Effector memory CD4-positive, alpha-beta T cell (primary cell): Measurements from ENCODE around the gene RGR.

ENCODE experiments used
- DNase-seq, 3 donors: peaks; one replicate each; pipeline ENCODE4 v3.0.0-alpha.2; 2020
- H3K27ac ChIP-seq: 2 replicates; pipeline ENCODE4 v1.7.0; 2013; ENCODE audit warnings: mild to moderate bottlenecking, low read length, moderate library complexity; ENCODE audit not compliant: insufficient read depth, poor library complexity, severe bottlenecking
- H3K27me3 ChIP-seq: replicated peaks from 2 replicates; pipeline ENCODE4 v1.7.0; 2013; ENCODE audit warnings: mild to moderate bottlenecking, low read length; ENCODE audit not compliant: insufficient read depth, control insufficient read depth, poor library complexity, severe bottlenecking
- H3K36me3 ChIP-seq: 2 replicates; pipeline ENCODE4 v1.7.0; 2013; ENCODE audit warnings: mild to moderate bottlenecking, low read length, moderate library complexity; ENCODE audit not compliant: control insufficient read depth, insufficient read depth
- H3K4me1 ChIP-seq: 2 replicates; pipeline ENCODE4 v1.7.0; 2013; ENCODE audit warnings: low read length, mild to moderate bottlenecking; ENCODE audit not compliant: control insufficient read depth, insufficient read depth, poor library complexity, severe bottlenecking
- H3K4me3 ChIP-seq: 2 replicates; pipeline ENCODE4 v1.7.0; 2013; ENCODE audit warnings: low read length, low read depth, mild to moderate bottlenecking; ENCODE audit not compliant: insufficient read depth, poor library complexity, severe bottlenecking
- H3K9me3 ChIP-seq: 2 replicates; pipeline ENCODE4 v1.7.0; 2013; ENCODE audit warnings: mild to moderate bottlenecking, low read length, moderate library complexity; ENCODE audit not compliant: control insufficient read depth

The RGR gene

GRCh38 chr10:84235096-84235495 lies 9.8 kb upstream of the RGR start:
- Histone ChIP-seq H3K9me3 (no peaks in the 10 kb centered on the region), H3K27me3 (peaks cover 4% of the 10 kb centered on the region), H3K27ac (no peak overlapping the region), H3K4me1 (no peaks in the 10 kb centered on the region), H3K36me3 (no peaks in the 10 kb centered on the region), H3K4me3 (no peak overlapping the region)
- DNase-seq, result no peak

- H3K9me3 ChIP-seq, result no peaks in the 10 kb centered on the region
- H3K27ac ChIP-seq, result no peak overlapping the region
- DNase-seq, result no peak
Observed at GRCh38 chr10:84236807-84237198, 8.1 kb upstream of the RGR start.

GRCh38 chr10:84237199-84238051 lies 7.4 kb upstream of the RGR start:
- no peak for DNase-seq
- H3K9me3 ChIP-seq, result no peaks in the 10 kb centered on the region

More at GRCh38 chr10:84236807-84237198, 8.1 kb upstream of the RGR start:
- no peaks in the 10 kb centered on the region for H3K4me1 ChIP-seq
- H3K36me3 ChIP-seq, result no peaks in the 10 kb centered on the region
- H3K27me3 ChIP-seq, result peaks cover 4% of the 10 kb centered on the region
- no peak overlapping the region for H3K4me3 ChIP-seq

GRCh38 chr10:84238909-84239308 lies 5.9 kb upstream of the RGR start:
- Histone ChIP-seq H3K36me3 (no peaks in the 10 kb centered on the region), H3K9me3 (no peaks in the 10 kb centered on the region), H3K27me3 (peaks cover 4% of the 10 kb centered on the region), H3K4me1 (no peaks in the 10 kb centered on the region), H3K4me3 (no peak overlapping the region), H3K27ac (no peak overlapping the region)
- no peak for DNase-seq

More at GRCh38 chr10:84237199-84238051, 7.4 kb upstream of the RGR start:
- Histone ChIP-seq H3K27ac (no peak overlapping the region), H3K36me3 (no peaks in the 10 kb centered on the region), H3K4me1 (no peaks in the 10 kb centered on the region), H3K27me3 (peaks cover 4% of the 10 kb centered on the region), H3K4me3 (no peak overlapping the region)

- Histone ChIP-seq H3K4me1 (no peaks in the 10 kb centered on the region), H3K9me3 (no peaks in the 10 kb centered on the region), H3K36me3 (no peaks in the 10 kb centered on the region), H3K27me3 (no peaks in the 10 kb centered on the region), H3K27ac (no peak within 1 kb of the TSS), H3K4me3 (no peak within 1 kb of the TSS)
- no peak for DNase-seq
Observed at GRCh38 chr10:84241185-84241790, 3.6 kb upstream of the RGR start, which contains the start of gene LRIT1. Gene LRIT1 (minus strand): TSS chr10:84241546. CDS start chr10:84241439, 107 bp downstream.

- H3K27me3 ChIP-seq, result no peaks in the 10 kb centered on the region
- no peaks in the 10 kb centered on the region for H3K9me3 ChIP-seq
- DNase-seq, result no peak
- H3K4me1 ChIP-seq, result no peaks in the 10 kb centered on the region
- no peak overlapping the region for H3K4me3 ChIP-seq
- H3K36me3 ChIP-seq, result no peaks in the 10 kb centered on the region
- H3K27ac ChIP-seq, result no peak overlapping the region
Observed at GRCh38 chr10:84243759-84244158, 1.1 kb upstream of the RGR start.

- Histone ChIP-seq H3K4me1 (no peaks in the 10 kb centered on the region), H3K27ac (no peak overlapping the region), H3K9me3 (no peaks in the 10 kb centered on the region), H3K36me3 (no peaks in the 10 kb centered on the region), H3K4me3 (no peak overlapping the region), H3K27me3 (no peaks in the 10 kb centered on the region)
- DNase-seq, result no peak
Observed at GRCh38 chr10:84247496-84247895, 2.6 kb downstream of the RGR start.

- H3K36me3 ChIP-seq, result no peaks in the 10 kb centered on the region
- H3K4me1 ChIP-seq, result no peaks in the 10 kb centered on the region
- no peak for DNase-seq
- H3K27ac ChIP-seq, result no peak overlapping the region
- H3K4me3 ChIP-seq, result no peak overlapping the region
- H3K9me3 ChIP-seq, result no peaks in the 10 kb centered on the region
- no peaks in the 10 kb centered on the region for H3K27me3 ChIP-seq
Observed at GRCh38 chr10:84248794-84249193, 3.9 kb downstream of the RGR start.

- Histone ChIP-seq H3K4me3 (no peak overlapping the region), H3K4me1 (no peaks in the 10 kb centered on the region), H3K27me3 (no peaks in the 10 kb centered on the region), H3K9me3 (no peaks in the 10 kb centered on the region), H3K27ac (no peak overlapping the region), H3K36me3 (no peaks in the 10 kb centered on the region)
- no peak for DNase-seq
Observed at GRCh38 chr10:84254552-84255478, 10.0 kb downstream of the RGR start.
